Breast epithelium (tissue), 4 donors: ENCODE data around the gene KLHL18. TPM values are rescaled to one million over a fixed set of nuclear protein-coding genes. Genes with fewer than 3 reads are reported as not detected.
"Not testable (repeated sequence)": the region's sequence is repeated elsewhere in the genome, so short reads cannot be mapped to it uniquely, and the experiment has no call there.

Experiments
- DNase-seq, 2 donors: peaks; one replicate each; pipeline ENCODE4 v3.0.0-alpha.2; 2019; ENCODE audit warnings: low spot score in 2 of 2
- H3K27ac ChIP-seq, 2 donors: fragments of 200-600 bp; sonication (generic) in 1 of 2; one replicate each; pipeline ENCODE4 v1.5.1; 2016 to 2019; ENCODE audit warnings: mild to moderate bottlenecking in 1 of 2
- H3K27me3 ChIP-seq, 2 donors: fragments of 200-600 bp; sonication (generic) in 1 of 2; one replicate each; pipeline versions ENCODE4 v1.5.1 to v1.6.0; 2017 to 2019; ENCODE audit warnings: control low read depth in 1 of 2, mild to moderate bottlenecking in 1 of 2
- H3K36me3 ChIP-seq: fragments of 200-600 bp; one replicate; pipeline ENCODE4 v1.5.1; 2019
- H3K4me1 ChIP-seq, 2 donors: fragments of 200-600 bp; sonication (generic); one replicate each; pipeline ENCODE4 v1.5.1; 2016 to 2019; ENCODE audit warnings: control low read depth in 1 of 2
- H3K4me3 ChIP-seq, 3 donors: fragments of 200-600 bp; sonication (generic); 1 replicate in 2 of 3; 2 replicates in 1 of 3; pipeline ENCODE4 v1.5.1; 2016 to 2019; ENCODE audit warnings: mild to moderate bottlenecking in 3 of 3, moderate library complexity in 2 of 3
- H3K9me3 ChIP-seq, 2 donors: fragments of 200-600 bp; sonication (generic) in 1 of 2; one replicate each; pipeline ENCODE4 v1.5.1; 2016 to 2019; ENCODE audit warnings: control low read depth in 1 of 2
- POLR2A ChIP-seq: fragments of 450-650 bp; IDR thresholded peaks from one replicate; pipeline ENCODE4 v1.6.1; 2016; ENCODE audit warnings: antibody characterized with exemption, mild to moderate bottlenecking, moderate library complexity
- POLR2AphosphoS5 ChIP-seq, 3 donors: sonication (generic); formaldehyde crosslinking; IDR thresholded peaks; one replicate each; pipeline ENCODE4 v1.6.1; 2017; ENCODE audit warnings: antibody characterized with exemption in 3 of 3
- intact Hi-C: fragments of 100-400 bp; cut with DNase I; formaldehyde crosslinking; loops from one replicate; pipeline ENCODE4 v1.15.1; 2023; ENCODE audit warnings: low total_unique reads
- total RNA-seq, 3 donors: library from RNA; depleted of rRNA; stranded (reverse); fragments of >200 nt; gene quantifications; one replicate each; pipeline ENCODE4 v1.1.0, GENCODE V29; 2016
- TF ChIP-seq, protein P1 (sequence below), 3 donors: fragments of 450-650 bp; IDR thresholded peaks; one replicate each; pipeline ENCODE4 v1.5.1; 2016 to 2017; ENCODE audit warnings: antibody characterized with exemption in 3 of 3, mild to moderate bottlenecking in 3 of 3, moderate library complexity in 3 of 3

KLHL18 gene
- total RNA-seq, 3 donors from 2014 or later: 12.5 to 14.5 (median 14.1) TPM

DNA sequence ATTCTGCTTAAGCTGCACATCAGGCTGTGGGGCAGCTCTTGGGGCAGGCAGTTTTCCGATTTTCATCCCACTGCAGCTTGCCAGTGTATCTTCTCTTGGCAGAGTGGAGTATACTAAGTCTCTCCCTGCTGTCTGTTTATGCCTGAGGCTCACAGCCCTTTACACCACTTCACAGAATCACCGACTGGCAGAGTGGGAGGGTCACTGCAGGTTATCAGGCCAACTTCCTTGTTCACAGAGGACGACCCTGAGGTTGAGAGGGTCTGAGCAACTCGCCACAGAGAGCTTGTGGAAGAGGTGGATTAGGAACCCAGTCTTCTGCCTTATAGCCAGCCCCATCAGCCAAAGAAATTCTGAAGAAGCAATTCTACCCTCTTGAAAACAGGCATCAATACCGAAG, 31.1 kb upstream of the KLHL18 start:
- H3K27ac ChIP-seq: no peak overlapping the region
- H3K4me1 ChIP-seq: no peaks in the 10 kb centered on the region
- H3K9me3 ChIP-seq: no peaks in the 10 kb centered on the region
- intact Hi-C loops: no loop called here
- H3K4me3 ChIP-seq: no peak overlapping the region
- no peaks in the 10 kb centered on the region for H3K27me3 ChIP-seq
- TF ChIP-seq, protein P1, sequence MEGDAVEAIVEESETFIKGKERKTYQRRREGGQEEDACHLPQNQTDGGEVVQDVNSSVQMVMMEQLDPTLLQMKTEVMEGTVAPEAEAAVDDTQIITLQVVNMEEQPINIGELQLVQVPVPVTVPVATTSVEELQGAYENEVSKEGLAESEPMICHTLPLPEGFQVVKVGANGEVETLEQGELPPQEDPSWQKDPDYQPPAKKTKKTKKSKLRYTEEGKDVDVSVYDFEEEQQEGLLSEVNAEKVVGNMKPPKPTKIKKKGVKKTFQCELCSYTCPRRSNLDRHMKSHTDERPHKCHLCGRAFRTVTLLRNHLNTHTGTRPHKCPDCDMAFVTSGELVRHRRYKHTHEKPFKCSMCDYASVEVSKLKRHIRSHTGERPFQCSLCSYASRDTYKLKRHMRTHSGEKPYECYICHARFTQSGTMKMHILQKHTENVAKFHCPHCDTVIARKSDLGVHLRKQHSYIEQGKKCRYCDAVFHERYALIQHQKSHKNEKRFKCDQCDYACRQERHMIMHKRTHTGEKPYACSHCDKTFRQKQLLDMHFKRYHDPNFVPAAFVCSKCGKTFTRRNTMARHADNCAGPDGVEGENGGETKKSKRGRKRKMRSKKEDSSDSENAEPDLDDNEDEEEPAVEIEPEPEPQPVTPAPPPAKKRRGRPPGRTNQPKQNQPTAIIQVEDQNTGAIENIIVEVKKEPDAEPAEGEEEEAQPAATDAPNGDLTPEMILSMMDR (IDR thresholded peaks at IDR 0.05): no peak
- TF ChIP-seq POLR2A: no peak
- TF ChIP-seq POLR2AphosphoS5 (IDR thresholded peaks at IDR 0.05): no peak
- H3K36me3 ChIP-seq: no peaks in the 10 kb centered on the region
- DNase-seq: no peak

DNA sequence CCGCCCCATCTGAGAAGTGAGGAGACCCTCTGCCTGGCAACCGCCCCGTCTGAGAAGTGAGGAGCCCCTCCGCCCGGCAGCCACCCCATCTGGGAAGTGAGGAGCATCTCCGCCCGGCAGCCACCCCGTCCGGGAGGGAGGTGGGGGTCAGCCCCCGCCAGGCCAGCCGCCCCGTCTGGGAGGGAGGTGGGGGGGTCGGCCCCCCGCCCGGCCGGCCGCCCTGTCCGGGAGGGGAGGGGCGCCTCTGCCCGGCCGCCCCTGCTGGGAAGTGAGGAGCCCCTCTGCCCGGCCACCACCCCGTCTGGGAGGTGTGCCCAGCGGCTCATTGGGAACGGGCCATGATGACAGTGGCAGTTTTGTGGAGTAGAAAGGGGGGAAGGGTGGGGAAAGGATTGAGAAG, 26.4 kb upstream of the KLHL18 start:
- H3K4me3 ChIP-seq, H3K36me3 ChIP-seq, intact Hi-C loops, H3K27me3 ChIP-seq, DNase-seq, H3K27ac ChIP-seq, H3K9me3 ChIP-seq, H3K4me1 ChIP-seq: not testable (repeated sequence)

DNA sequence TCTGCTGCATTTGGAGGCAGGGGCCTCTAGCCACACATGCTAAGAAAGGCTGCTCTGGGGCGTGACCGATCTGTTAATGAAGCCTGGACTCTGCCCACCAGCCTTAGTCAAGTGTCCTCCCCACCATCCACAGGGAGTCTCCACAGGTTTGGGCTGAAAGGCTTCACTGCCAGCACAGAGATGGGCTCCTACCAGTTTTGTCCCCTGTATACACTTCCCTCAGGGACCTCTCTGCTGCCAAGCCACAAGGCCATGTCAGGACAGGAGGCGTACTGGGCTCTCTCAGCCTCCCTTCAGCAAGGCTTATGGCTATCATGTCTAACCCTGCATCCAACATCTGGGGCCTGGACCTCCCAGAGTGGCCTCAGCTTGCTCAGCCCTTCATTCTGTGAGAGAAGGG, 23.6 kb upstream of the KLHL18 start:
- intact Hi-C loops: no loop called here
- TF ChIP-seq POLR2A (no peak), POLR2AphosphoS5 (IDR thresholded peaks at IDR 0.05) (no peak)
- TF ChIP-seq, protein P1 (IDR thresholded peaks at IDR 0.05): no peak
- no peaks in the 10 kb centered on the region for H3K27me3 ChIP-seq
- H3K27ac ChIP-seq: no peak overlapping the region
- H3K4me3 ChIP-seq: no peak overlapping the region
- H3K4me1 ChIP-seq: no peaks in the 10 kb centered on the region
- no peaks in the 10 kb centered on the region for H3K36me3 ChIP-seq
- H3K9me3 ChIP-seq: no peaks in the 10 kb centered on the region
- no peak for DNase-seq

DNA sequence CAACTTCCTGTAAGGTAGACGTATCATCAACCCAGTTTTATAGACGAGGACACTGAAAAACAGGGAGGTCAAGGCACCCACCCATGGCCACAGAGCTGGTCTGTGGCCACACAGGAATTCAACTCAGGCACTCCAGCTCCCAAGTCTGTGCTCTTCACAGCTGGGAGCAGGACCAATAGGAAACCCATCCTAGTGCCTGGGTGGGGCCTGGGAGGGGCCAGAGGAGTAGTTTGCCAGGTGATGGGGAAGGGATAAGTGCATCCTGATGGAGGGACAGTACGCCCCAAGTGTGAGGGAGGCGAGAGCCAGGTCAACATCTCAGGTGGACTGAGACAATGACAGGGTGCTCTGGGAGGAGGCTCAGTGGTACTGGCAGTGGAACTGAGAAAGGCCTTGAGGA, 22.1 kb upstream of the KLHL18 start:
- intact Hi-C loops: no loop called here
- Histone ChIP-seq H3K4me1 (no peaks in the 10 kb centered on the region), H3K36me3 (no peaks in the 10 kb centered on the region), H3K27me3 (no peaks in the 10 kb centered on the region), H3K9me3 (no peaks in the 10 kb centered on the region), H3K4me3 (no peak overlapping the region), H3K27ac (no peak overlapping the region)
- no peak for DNase-seq
- TF ChIP-seq POLR2A (no peak), POLR2AphosphoS5 (IDR thresholded peaks at IDR 0.05) (no peak)
- TF ChIP-seq, protein P1 (IDR thresholded peaks at IDR 0.05): no peak

DNA sequence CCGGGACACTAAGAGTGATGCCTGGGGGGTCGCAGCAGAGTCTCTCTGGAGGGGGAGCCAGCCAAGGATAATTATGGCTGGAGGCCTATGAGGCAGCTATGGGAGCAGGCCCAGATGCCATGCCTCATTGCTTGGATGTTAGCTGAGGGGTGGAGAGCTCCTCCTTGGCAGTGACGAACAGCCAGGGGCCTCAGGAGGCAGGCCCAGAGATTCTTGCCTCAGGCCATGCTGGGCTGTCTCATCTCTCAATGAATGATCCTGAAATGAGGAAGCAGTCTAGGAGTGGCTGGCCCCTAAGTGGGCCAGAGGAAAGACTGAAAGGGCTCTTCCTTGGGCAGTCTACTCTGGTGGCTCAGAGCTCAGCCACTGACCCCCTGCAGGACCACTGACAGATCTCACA, 21.4 kb upstream of the KLHL18 start:
- H3K4me1 ChIP-seq: no peaks in the 10 kb centered on the region
- no peak overlapping the region for H3K4me3 ChIP-seq
- H3K27me3 ChIP-seq: no peaks in the 10 kb centered on the region
- H3K9me3 ChIP-seq: no peaks in the 10 kb centered on the region
- no peaks in the 10 kb centered on the region for H3K36me3 ChIP-seq
- no peak for DNase-seq
- intact Hi-C loops: no loop called here
- TF ChIP-seq POLR2AphosphoS5 (IDR thresholded peaks at IDR 0.05) (no peak), POLR2A (no peak)
- TF ChIP-seq, protein P1 (IDR thresholded peaks at IDR 0.05): no peak
- no peak overlapping the region for H3K27ac ChIP-seq

DNA sequence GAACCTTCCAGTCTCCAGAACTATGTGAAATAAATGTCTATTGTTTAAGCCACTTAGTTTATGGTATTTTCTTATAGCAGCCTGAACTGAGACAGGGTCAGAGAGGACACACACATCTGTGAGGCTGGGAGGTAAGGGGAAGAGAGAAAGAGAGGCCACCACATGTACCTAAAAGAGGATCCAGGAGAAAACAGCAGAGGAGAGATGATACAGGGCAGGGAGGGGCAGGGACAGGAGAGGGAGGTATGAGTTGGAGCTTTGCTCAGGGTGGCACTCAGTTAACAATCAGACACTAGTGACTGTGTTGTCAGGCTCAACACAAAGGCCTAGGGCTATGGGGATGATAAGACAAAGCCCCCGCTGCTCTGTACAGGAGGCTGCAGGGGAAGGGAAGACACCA, 17.7 kb upstream of the KLHL18 start:
- TF ChIP-seq, protein P1 (IDR thresholded peaks at IDR 0.05): no peak
- no peak for TF ChIP-seq POLR2AphosphoS5 (IDR thresholded peaks at IDR 0.05)
- TF ChIP-seq POLR2A: no peak

More for the DNA sequence above, 17.7 kb upstream of the KLHL18 start:
- H3K27ac ChIP-seq: no peak overlapping the region
- no peak overlapping the region for H3K4me3 ChIP-seq
- H3K4me1 ChIP-seq: no peaks in the 10 kb centered on the region
- H3K9me3 ChIP-seq: no peaks in the 10 kb centered on the region
- intact Hi-C loops: no loop called here
- no peak for DNase-seq
- no peaks in the 10 kb centered on the region for H3K27me3 ChIP-seq
- H3K36me3 ChIP-seq: no peaks in the 10 kb centered on the region
